Esophagus mucosa (tissue), 1 donor: ENCODE measurements around the gene POLR3GL. TPM values are rescaled to one million over a fixed set of nuclear protein-coding genes. Genes with fewer than 3 reads are reported as not detected.

Experiments used
- ATAC-seq: fragments of 200-7000 bp; cut with Tn5 transposase; one replicate; pipeline ENCODE4 v1.9.1; 2020
- total RNA-seq: library from RNA; stranded (reverse); gene quantifications from one replicate; pipeline ENCODE4 v1.2.4, GENCODE V29; 2023
- donor health status: DM: yes; HTN: yes; CAD: no.

Gene POLR3GL
- total RNA-seq, 1 donor from 2014 or later, result 6.1 TPM

DNA sequence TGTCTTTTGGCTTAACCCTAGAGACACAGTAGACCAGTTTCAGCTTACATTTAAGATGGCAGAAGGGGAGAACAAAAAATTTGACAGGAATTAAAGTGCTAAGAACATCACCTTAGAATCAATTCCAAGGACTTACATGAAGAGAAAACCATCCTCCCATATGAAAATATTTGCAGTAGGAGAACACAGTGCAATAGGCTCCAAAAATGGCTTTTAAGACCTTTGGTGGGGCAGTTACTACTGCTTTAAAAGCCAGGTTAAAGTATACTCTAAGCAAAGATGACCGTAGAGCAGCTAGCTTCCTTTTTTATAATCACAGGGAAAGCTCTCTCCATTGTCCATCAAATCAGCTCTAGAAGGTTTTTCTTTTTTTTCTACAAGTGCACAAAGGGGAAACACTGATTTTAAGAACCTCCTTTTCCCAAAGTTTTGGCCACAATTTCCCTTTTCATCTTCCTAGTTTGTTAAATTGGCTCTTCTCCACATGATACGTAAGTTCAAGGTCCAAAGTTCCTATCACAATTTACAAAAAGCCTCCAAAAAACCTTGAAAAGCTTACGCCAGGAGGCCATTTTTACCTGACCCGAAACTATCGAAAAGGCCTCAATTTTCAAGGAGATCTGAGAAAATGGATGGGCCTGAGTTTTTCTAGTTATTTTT lies 28.6 kb downstream of the POLR3GL start:
- ATAC-seq, result no peak

DNA sequence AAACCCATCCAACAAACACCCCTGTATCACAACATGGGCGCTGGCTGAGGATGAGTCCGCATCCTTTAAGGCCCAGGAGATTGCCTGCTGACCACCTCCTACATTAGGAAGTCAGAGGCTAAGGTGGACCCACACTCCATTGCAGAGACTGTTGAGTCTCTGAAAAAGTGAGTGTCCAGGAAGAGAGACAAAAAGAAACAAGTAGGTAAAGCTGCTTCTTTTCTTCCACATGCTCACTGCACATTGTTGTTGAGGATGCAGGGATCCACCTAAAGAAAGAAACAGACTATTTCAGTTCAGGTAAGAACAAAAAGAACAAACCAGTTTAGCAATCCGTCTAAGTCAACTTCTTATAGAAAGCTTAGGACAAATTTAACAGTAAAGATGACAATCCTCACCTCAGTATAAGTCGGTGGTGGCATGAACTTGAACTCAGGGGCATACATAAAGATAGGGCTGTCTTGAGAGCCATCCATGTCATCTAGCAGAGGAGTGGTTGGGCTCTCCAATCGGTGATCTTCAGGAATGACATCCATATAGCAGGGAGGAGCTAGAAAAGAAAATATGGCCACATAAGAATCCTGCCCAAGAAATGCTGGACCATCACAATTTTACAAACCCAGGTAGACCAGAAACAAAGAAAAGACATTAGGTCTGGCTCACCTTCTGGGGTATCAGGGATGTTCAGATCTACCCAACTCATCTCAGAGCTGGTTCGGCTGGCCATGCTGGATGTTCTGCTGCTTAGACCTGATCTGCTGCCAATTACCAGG lies 29.3 kb downstream of the POLR3GL start:
- no peak for ATAC-seq

DNA sequence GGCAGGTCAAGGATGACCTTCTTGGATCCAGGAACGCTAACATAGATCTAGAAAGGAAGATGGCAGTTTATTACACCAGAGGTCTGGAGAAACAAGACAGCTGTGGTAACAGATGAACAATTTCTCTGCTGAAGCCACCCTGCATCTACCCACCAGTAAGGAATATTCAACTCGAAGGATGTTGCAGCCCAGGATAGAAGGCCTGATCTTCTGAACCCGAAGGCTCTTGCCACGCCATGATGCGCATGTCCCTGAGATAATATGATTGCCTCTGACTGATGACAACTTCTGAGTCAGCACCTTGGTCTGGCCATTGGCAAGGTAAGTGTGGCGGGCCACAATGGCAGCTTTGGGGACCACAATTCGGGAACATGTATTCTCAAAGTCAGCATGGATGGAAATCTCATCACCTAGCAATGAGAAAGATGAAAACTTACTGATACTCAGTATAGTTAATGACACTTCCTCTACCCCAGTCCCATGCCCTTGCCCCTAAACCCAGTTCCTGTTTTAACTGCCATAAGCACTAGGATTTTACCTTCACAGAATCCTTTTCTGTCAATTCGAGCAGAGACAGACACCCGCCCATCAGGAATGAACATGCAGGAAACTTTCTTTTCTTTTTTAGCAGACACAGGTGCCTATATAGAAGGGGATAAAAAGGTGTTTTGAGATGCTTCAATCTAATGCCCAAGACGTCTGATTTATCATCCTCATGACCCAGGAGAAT lies 30.1 kb downstream of the POLR3GL start:
- no peak for ATAC-seq

DNA sequence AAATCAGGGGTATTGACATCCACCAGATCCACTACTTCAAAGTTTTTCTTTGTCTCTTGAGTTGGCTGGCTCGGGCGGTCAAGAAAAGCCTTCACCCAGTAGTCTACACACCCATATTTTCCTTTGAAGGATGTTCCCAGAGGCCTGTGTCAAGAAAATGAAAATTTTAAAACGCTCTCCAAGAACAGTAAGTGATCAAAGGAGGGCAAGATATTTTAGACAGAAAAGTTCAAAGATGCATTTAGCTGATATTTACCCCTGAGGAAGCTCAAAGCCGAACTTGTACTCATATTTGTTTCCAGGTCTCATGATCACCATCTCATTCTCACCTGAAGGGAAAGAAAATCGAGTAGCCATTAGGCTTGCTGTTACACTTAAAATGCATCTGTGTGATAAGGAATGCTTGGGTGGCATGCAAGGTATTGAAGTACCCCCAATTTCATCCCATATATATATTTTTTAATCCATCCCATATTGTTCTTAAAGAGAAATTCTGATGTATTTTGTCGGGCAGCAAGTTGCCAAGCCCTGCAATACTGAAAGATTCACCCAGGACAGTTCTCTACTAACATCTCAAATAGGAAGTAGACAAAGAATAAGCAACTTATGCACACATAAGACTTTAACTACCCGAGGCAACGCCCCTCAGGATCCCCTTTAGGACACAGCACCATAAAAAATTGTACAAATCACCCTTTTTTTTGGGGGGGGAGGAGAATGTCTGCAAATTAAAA lies 30.8 kb downstream of the POLR3GL start:
- ATAC-seq, result no peak

DNA sequence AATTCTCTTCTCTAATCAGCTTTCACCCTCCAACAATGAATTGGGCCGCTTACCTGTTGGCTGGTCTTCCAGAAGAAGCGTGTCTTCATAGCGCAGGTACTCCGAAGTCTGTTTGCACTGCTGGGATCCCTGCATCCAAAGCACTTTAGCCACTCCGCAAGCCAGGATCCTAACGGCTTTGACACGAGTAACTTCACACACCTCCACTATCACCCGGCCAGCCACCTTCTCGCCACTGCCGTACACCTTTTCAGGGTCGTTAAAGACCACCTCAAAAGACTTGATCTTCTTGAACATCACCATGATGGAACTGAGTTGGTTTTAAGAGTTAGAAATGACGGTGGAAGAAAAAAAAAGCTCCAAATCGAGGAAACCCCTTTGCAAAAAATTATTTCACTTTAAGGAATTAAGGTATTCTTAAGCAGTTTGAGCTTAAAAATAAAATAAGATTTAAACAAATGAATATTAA lies 31.5 kb downstream of the POLR3GL start:
- ATAC-seq, result no peak

DNA sequence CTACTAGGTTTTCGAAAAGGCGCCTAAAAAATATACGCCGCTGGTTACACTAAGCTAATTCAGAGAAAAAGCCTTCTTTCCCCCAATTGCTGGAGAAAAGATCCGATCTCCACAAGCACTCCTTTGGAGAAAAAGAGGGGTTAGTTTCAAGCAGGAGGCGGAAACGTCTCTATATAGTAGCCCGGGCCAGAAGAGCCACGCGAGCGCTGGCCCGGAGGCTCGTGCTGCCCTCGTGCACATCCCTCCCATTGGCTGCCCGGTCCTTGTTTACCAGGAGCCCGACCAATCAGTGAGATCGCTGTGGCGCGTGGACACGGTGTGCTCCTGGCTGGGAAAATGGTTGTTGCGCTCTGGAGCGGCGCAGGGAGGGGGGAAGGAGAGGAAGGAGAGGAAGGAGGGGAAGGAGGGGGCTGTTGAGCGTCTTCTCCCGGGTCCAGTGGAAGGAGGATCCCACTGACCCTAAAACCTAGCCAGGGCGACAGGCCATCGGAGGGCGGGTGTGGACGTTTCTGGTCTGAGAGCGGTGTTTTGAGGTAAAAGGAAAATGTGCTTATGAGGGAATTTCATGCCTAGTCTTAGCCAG lies 32.0 kb downstream of the POLR3GL start, which contains the start of gene TXNIP:
TSS of gene TXNIP (minus strand) at position 147 of the 583 bp plus-strand sequence. CDS start 313 bp downstream, outside the sequence.
- ATAC-seq, result peak; percentile 96

DNA sequence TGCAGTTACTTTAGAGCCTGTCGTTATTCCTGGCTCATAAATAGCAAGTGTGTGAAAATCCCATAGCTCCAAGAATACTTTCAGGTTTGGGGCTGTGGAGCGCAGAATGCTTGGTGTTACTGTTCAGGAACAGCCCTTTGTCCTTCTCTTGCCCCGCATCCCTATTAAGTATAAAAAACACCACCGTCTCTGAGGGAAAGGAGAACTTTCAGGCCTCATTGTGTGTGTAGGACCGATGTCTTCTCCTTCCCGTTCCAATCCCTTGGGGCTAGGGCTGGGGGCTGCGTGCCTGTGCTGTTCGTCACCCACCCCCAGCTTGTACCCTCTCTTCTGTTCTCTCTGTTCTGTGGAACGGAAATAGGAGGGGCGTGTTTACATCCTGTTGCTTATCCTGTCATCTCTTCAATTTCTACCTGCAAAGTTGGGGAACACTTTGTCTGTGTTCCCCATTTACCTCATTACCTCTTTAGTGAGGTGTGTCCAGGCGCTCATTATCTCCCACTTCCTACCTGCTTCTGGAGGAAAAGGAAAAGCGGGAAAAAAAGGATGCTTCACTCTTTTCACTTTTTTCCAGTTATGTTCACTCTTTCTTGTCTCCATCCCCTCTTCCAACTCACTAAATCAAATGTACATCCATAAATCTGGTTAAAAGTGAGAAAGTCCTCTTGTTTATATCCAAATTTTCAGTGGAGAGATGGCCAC lies 32.7 kb downstream of the POLR3GL start:
- ATAC-seq, result peak; percentile 34

DNA sequence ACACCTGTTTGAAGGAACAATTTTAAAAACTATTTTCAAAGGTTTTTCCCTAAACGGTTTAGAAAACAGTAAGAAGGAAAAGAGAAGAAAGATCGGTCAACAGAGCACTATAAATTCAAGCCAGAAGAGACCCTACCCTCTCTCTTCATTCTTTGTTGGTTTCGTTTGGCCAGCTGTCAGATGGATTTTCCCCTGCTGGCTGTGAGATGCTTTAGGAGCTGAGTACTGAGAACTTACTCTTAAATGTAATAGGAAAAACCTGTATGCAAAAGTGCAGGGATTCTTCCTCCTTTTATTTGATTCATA lies 33.2 kb downstream of the POLR3GL start:
- ATAC-seq, result no peak

DNA sequence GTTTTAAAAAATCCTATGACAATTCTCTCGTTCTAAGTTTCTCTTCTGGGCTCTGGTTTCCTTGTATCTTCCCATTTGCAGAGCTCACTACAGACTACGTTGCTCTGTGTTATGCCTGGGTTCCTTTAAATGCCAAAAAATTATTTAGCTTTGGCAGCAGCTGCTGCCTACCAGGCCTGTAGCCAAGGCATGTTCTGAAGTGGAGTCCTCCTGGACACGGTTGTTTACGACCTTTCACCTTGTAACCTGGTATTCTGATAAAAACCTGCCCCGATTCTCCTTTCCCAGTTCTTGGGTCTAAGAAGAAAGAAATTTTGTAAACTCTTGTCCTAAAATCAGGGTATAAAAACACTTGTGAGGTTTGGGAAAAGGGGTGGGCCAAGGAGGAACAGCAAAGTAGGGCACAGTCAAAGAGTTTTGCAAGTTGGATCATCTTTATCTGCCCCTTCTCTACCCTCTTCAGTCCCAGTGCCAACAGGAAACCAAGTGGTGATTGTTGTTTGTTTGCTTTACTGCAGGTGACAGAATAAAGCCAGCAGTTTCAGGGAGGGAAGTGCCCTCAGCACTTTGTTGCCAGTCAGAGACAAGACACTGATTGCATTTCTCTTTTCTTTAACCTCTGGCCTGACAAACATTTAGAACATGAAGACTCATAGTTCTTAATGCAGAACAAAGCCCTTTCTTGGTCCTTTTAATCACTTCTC lies 35.0 kb downstream of the POLR3GL start:
- peak; percentile 5 for ATAC-seq

DNA sequence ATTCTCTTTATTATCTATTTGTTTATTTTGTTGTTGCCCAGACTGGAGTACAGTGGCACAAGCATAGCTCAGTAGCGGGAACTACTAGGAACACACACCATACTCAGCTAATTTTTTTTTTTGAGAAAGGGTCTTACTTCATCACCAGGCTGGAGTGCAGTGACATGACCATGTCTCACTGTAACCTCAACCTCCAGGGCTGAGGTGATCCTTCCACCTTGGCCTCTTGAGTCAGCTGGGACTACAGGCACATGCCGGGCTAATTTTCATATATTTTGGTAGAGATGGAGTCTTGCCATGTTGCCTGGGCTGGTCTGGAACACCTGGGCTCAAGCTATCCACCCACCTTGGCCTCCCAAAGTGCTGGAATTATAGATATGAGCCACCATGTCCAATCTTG lies 37.2 kb downstream of the POLR3GL start:
- ATAC-seq, result no peak

DNA sequence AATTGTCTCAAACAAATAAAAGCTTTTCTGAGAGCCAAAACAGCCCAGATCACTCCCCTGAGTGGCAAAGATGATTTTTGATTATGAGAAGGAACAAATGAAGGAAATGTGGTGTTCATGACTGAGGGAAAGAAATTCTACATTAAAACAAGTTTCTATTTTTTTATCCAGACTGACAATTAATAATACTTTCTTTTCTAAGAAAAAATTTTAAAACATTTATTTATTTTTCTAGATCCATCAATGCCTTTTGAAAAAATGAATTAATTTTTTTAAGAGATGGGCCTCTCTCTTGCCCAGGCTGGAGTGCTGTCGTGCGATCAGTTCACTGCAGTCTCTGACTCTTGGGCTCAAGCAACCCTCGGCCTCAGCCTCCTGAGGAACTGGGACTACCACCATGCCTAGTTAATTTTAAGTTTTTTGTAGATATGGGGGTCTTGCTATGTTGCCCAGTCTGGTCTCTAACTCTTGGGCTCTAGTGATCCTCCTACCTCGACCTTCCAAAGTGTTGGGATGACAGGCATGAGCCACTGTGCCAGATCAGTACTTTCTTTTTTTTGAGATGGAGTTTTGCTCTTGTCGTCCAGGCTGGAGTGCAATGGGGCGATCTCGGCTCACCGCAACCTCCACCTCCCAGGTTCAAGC lies 43.1 kb downstream of the POLR3GL start:
- ATAC-seq, result no peak

DNA sequence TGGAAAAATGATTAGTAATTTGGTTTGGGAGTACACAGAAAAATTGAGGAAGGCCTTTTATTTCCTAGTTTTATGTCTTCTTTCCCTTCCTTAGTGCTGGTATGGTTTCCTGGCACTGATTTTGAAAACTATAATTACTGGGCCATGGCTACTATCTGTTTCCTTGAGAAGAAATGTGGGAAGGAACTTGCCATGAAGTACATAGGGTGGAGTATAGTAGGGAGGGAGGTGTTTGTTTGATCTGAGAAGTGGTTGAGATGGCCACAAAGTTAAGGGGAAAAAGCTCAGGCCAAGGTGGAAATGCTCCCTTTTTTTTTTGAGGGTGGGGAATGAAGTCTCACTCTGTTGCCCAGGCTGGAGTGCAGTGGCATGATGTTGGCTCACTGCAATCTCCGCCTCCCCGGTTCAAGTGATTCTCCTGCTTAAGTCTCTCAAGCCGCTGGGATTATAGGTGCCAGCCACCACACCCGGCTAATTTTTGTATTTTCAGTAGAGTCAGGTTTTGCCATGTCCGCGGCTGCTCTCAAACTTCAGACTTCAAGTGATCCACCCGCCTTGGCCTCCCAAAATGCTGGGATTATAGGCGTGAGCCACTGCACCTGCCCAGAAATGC lies 45.7 kb downstream of the POLR3GL start:
- peak; percentile 42 for ATAC-seq

DNA sequence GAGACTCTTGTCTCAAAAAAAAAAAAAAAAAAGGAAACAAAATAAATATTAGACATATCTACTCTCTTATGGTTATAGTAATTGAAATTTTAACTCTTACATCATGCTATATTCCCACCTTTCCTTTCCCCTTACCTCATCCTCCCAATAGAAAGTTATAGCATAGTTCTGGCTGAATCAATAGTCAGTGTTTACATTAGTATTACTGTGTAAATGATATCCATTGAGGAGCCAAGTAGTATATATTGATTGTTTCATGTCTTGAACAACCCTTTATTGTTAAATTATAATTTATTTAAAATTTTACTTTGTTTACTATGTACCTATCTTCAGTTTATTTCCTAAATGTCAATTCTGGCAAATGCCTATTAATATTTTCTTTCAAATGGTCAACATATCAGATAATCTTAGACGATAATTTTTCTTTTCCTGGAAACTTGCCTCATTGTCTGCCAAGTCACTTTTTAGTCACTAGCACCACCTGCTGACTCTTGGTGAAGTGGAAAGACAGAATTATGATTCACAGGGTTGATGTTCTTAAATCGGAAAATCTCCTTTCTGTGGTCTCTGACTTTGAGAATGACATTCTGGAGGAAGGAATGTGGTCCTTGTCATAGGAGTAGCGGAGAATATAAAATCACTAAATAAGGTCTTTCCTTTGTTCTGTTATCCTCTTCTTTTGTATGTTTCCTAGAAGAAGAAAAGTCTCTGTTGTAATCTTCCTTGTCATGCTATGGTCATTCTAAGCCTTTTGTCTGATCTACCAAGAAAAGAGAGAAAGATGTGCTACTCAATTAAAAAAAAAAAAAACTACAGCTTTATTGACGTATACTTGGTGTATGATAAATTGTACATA lies 48.4 kb downstream of the POLR3GL start:
- ATAC-seq, result peak; percentile 59

DNA sequence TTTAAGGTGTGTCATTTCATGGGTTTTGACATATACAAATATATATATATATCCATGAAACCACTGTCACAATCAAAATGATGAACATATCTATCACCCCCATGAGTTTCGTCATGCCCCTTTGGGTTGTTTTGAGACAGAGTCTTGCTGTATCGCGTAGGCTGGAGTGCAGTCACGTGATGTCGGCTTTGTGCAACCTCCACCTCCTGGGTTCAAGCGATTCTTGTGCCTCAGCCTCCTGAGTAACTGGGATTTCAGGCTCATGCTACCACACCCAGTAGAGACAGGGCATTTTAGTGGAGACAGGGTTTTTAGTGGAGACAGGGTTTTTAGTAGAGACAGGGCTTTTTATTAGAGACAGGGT lies 49.1 kb downstream of the POLR3GL start:
- no peak for ATAC-seq

DNA sequence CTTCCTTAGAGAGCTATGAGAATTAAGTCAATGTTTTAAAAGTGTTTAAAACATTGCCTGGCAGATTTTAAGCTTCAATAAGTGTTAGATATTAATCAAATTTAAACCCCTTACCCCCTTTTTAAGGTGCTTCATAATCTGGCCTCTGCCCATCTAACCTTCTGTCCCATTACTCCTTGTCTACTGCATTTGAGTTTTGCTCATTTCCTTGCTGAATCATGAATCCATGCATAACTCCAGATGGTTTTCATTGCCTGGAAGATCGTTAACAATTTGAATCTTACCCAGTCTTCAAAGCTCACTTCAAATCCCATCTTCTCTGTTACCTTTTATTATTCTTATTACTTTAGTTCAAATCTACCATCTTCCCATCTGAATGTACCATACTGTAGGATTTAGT lies 52.4 kb downstream of the POLR3GL start:
- ATAC-seq, result no peak

DNA sequence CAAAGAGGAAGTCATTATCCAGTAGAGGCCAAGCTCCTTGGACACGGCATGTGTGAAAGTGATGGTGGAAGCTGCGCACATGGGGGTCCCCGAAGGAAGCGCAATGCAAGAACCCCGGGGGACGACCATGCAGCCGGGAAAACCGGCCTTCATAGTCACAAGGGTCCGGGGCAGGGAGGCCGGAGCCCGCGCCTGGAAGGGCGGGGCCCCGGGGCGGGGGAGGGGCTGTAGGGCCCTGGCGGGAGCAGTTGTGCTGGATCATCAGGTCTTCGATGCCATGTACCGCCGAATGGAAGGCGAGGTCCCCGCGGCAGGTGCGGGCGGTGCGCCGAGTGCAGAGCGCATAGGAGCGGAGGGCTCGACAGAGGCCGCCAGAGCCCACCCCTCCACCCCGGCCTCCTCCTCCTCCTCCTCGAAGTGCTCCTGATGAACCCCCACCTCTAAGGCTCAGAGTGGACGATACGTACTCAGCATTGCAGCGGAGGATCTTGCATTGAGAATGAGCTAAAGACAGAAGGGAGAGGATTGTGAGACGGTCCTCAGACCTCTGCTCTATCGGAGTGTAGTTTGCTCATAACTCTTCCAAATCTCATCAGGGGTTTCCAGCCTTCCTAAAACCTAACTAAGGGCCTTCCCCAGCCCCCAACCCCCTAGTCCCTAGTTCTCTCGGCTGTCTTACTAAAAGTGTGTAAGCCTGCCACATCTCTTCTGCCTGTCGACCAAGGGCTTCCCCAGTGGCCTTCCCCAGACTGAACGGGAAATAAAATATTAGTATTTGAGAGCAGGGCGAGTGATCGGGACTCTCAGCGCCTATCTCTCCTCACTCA lies 55.0 kb downstream of the POLR3GL start:
- peak; percentile 43 for ATAC-seq

DNA sequence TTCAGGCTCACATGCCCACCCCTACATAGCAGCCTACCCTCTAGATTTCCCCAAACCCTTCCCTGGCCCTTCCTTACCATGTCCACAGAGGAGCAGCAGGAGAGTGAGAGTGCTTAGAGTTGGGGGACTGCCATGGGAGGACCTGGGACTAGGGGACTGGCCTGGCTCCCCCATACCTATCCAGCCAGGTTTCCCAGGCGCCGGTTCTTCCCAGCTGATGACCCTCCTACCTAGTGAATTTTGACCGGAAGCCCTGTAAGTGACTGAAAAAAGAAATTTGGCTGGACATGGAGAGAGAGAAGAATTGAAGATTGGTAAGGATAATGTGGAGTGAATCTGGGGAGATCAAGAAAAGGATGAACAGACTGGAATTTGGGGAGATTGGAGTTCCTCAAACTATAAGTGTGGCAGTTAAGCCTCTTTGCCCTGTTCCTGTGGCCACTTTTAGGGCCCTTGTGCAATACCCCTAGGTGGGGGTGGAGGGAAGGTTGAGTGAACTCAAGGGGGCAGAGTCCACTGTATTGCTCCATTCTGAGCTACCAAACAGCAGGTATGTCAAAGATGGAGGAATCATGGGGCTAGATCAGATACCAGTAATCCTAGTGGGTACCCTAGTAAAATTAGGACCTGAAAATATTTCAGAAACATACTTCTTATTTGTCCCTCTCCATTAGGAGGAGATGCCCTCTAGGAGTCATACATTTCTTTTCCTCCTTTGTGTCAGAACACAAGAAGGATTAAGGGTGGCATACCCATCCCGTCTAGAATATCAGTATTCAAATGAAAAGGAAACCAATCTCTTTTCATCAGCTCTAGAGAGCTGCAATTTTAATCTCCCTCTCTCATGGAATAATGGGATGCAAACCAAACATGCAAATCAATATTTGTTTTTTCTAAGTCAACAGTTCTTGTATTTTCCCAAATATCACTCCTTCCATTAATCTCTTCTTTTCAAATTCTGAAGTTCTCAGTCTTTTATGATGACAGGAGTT lies 55.9 kb downstream of the POLR3GL start:
- peak; percentile 25 for ATAC-seq
